ENCODE results near the gene ANXA7. TPM values are rescaled to one million over a fixed set of nuclear protein-coding genes. Genes with fewer than 3 reads are reported as not detected.

The ANXA7 gene
- total RNA-seq, 1 donor from 2014 or later = 88.7 TPM

DNA sequence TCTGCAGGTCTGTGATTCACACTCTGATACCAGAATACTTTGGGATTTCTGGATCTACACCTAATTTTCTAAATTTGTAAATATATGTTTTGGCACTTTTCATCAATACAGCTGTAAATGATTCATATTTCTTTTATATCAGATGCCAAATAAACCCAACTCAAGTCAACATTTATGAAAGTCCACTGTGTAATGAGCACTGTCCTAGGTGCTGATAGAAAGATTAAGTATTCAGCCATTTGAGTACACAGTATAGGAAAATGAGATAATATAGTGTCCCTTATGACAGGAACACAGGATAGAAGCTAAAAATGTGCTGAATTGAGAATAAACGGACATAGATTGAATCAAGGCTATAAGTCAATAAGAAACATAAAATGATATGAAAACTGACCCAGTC lies 6.4 kb downstream of the ANXA7 start:
- no peak for DNase-seq (ENCODE audit: low read depth)
- FAIRE-seq = no peak
- Histone ChIP-seq H3K36me3 (ENCODE audit: control insufficient read depth, insufficient read depth, low read length) (no peaks in the 10 kb centered on the region), H3K4me3 (ENCODE audit: low read depth, low read length) (no peak overlapping the region), H3K27me3 (ENCODE audit: control insufficient read depth, insufficient read depth, low read length) (no peaks in the 10 kb centered on the region)
- TF ChIP-seq, protein P1, sequence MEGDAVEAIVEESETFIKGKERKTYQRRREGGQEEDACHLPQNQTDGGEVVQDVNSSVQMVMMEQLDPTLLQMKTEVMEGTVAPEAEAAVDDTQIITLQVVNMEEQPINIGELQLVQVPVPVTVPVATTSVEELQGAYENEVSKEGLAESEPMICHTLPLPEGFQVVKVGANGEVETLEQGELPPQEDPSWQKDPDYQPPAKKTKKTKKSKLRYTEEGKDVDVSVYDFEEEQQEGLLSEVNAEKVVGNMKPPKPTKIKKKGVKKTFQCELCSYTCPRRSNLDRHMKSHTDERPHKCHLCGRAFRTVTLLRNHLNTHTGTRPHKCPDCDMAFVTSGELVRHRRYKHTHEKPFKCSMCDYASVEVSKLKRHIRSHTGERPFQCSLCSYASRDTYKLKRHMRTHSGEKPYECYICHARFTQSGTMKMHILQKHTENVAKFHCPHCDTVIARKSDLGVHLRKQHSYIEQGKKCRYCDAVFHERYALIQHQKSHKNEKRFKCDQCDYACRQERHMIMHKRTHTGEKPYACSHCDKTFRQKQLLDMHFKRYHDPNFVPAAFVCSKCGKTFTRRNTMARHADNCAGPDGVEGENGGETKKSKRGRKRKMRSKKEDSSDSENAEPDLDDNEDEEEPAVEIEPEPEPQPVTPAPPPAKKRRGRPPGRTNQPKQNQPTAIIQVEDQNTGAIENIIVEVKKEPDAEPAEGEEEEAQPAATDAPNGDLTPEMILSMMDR (IDR thresholded peaks at IDR 0.05; ENCODE audit: insufficient read depth, low read length, severe bottlenecking) = no peak

DNA sequence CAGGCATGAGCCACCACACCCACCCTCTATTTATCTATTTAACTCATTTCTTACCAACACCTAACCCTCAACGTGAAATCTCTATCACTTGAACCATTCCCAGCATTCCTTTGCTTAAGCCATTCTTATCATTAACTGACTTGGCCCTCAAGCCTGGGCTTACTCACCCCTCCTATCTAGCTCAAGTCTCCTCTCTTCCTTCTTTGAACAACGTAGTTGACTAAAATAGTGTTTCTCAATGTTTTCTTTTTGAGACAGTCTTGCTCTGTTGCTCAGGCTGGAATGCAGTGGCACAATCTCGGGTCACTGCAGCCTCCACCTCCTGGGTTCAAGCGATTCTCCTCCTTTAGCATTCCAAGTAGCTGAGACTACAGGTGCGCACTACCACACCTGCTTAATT lies 7.0 kb downstream of the ANXA7 start:
- Histone ChIP-seq H3K4me3 (ENCODE audit: low read depth, low read length) (no peak overlapping the region), H3K36me3 (ENCODE audit: control insufficient read depth, insufficient read depth, low read length) (no peaks in the 10 kb centered on the region), H3K27me3 (ENCODE audit: control insufficient read depth, insufficient read depth, low read length) (no peaks in the 10 kb centered on the region)
- DNase-seq (ENCODE audit: low read depth) (no peak), FAIRE-seq (no peak)
- TF ChIP-seq, protein P1 (IDR thresholded peaks at IDR 0.05; ENCODE audit: insufficient read depth, low read length, severe bottlenecking) = no peak

GRCh38 chr10:73405556-73405955 lies 8.3 kb downstream of the ANXA7 start:
- TF ChIP-seq, protein P1 (IDR thresholded peaks at IDR 0.05; ENCODE audit: insufficient read depth, low read length, severe bottlenecking) = no peak
- DNase-seq (ENCODE audit: low read depth) = no peak
- Histone ChIP-seq H3K36me3 (ENCODE audit: control insufficient read depth, insufficient read depth, low read length) (no peaks in the 10 kb centered on the region), H3K27me3 (ENCODE audit: control insufficient read depth, insufficient read depth, low read length) (no peaks in the 10 kb centered on the region), H3K4me3 (ENCODE audit: low read depth, low read length) (no peak overlapping the region)
- no peak for FAIRE-seq

GRCh38 chr10:73404690-73405089 lies 9.2 kb downstream of the ANXA7 start:
- FAIRE-seq (no peak), DNase-seq (ENCODE audit: low read depth) (no peak)
- Histone ChIP-seq H3K4me3 (ENCODE audit: low read depth, low read length) (no peak overlapping the region), H3K27me3 (ENCODE audit: control insufficient read depth, insufficient read depth, low read length) (no peaks in the 10 kb centered on the region), H3K36me3 (ENCODE audit: control insufficient read depth, insufficient read depth, low read length) (no peaks in the 10 kb centered on the region)
- TF ChIP-seq, protein P1 (IDR thresholded peaks at IDR 0.05; ENCODE audit: insufficient read depth, low read length, severe bottlenecking) = no peak

- DNase-seq (ENCODE audit: low read depth) (no peak), FAIRE-seq (no peak)
- Histone ChIP-seq H3K36me3 (ENCODE audit: control insufficient read depth, insufficient read depth, low read length) (peaks cover 1% of the 10 kb centered on the region), H3K4me3 (ENCODE audit: low read depth, low read length) (no peak overlapping the region), H3K27me3 (ENCODE audit: control insufficient read depth, insufficient read depth, low read length) (no peaks in the 10 kb centered on the region)
- TF ChIP-seq, protein P1 (IDR thresholded peaks at IDR 0.05; ENCODE audit: insufficient read depth, low read length, severe bottlenecking) = no peak
These were observed 12.2 kb downstream of the ANXA7 start for GRCh38 chr10:73401636-73402035.

- FAIRE-seq = no peak
These were observed 14.8 kb downstream of the ANXA7 start for GRCh38 chr10:73399063-73399462.

More at GRCh38 chr10:73399063-73399462, 14.8 kb downstream of the ANXA7 start:
- no peak for DNase-seq (ENCODE audit: low read depth)
- Histone ChIP-seq H3K27me3 (ENCODE audit: control insufficient read depth, insufficient read depth, low read length) (no peaks in the 10 kb centered on the region), H3K36me3 (ENCODE audit: control insufficient read depth, insufficient read depth, low read length) (peaks cover 5% of the 10 kb centered on the region), H3K4me3 (ENCODE audit: low read depth, low read length) (no peak overlapping the region)
- TF ChIP-seq, protein P1 (IDR thresholded peaks at IDR 0.05; ENCODE audit: insufficient read depth, low read length, severe bottlenecking) = no peak
